GM21717 (cell line): Measurements from ENCODE around the gene MAMDC2.

Experiments used
- ATAC-seq: cut with Tn5 transposase; IDR thresholded peaks from one replicate; pipeline ENCODE4 v1.9.1; 2021; ENCODE audit warnings: mild to moderate bottlenecking, moderate library complexity; ENCODE audit not compliant: unreplicated experiment

Gene MAMDC2, protein sequence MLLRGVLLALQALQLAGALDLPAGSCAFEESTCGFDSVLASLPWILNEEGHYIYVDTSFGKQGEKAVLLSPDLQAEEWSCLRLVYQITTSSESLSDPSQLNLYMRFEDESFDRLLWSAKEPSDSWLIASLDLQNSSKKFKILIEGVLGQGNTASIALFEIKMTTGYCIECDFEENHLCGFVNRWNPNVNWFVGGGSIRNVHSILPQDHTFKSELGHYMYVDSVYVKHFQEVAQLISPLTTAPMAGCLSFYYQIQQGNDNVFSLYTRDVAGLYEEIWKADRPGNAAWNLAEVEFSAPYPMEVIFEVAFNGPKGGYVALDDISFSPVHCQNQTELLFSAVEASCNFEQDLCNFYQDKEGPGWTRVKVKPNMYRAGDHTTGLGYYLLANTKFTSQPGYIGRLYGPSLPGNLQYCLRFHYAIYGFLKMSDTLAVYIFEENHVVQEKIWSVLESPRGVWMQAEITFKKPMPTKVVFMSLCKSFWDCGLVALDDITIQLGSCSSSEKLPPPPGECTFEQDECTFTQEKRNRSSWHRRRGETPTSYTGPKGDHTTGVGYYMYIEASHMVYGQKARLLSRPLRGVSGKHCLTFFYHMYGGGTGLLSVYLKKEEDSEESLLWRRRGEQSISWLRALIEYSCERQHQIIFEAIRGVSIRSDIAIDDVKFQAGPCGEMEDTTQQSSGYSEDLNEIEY

DNA sequence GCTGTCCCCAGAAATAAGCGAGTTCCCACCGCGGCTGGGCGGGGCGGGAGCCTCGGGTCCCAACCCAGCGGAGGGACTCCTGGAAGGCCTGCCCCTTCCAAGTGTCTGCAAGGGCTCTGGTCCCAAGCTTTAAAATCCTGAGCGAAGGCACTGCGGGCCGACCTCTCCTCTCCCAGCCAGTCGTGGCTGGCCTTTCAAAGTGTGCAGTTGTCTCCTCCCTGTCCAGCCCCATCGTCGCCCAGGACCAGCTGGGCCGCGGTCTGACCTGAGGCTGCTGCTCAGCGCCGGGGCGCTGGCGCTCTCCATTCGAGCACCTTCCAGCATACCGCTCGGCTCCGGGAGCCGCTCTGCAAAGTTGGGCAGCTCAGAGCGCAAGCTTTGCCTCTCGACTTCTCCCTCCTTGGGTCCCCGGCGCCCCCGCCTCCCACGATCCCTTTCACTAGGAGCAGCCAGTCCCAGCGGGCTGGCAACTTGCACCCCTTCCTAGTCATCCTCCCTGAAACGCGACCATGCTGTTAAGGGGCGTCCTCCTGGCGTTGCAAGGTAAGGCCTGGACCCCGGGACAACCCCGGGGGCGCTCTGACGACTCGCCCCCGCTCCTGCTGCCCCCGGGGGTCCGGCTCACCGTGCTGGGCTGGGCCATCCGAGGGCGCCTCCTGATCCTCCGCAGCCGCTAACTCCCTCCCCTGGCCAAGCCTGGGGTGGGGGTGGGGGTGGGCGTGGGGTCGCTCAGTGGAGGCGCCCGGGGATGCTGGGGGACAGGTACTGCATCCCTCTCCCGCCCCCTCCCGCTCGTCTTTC, at the start of gene MAMDC2:
MAMDC2 (plus strand) TSS at position 160 of the 801 bp plus-strand sequence; CDS start at position 510, 350 bp downstream.
- no peak for ATAC-seq

DNA sequence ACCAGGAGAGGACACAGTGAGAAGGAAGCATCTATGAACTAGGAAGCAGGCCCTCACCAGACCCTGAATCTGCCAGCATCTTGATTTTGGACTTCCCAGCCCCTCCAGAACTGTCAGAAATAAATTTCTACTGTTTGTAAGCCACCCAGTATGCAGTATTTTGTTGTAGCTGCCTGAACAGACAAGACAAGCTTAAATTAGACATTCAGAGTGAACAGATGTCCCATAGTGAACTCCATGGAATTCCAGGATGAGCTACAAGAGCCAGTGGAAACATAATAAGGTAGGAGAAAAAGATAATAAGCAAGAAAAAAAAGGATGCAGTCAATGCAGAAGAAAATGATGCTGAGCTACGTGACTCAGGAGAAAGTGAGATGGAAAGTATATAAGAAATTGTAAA, 47.8 kb upstream of the MAMDC2 start:
- no peak for ATAC-seq

DNA sequence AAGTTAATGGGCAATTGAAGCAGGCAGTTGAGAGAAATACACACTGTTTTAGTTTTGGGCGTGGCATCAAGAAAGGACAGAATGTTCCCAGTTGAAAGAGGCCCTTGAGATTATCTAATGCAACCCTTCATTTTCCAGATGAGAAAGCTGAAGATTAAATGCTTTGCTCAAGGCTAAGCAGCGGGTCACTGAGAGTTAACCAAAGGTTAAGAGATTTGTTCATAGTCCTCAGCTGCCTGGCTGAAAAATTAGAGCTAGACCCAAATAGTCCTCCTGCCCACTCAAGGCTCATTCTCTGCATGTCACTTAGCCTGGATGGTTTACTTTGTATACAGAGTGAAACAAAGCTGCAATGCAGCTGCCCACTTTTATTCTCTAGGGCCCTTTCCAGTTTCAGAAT, 46.7 kb upstream of the MAMDC2 start:
- no peak for ATAC-seq

DNA sequence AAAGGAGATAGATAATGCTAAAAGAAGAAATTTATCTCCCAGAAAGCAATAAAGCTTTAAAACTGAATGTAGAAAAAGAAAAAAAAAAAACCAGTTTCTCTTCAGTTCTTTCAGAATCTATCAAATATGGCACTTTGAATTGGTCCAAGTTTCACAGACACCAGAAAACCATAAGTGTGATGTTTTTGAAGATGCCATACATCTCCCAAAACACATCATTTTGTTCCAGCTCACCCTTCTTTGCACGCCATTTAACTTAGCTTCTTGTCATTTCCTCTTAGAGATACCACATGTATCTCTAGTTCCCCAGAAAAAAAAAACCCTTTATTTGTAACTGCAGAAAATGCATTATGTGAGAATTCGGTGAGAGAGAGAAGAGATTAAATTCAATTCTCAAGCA, 46.1 kb upstream of the MAMDC2 start:
- ATAC-seq, result no peak

DNA sequence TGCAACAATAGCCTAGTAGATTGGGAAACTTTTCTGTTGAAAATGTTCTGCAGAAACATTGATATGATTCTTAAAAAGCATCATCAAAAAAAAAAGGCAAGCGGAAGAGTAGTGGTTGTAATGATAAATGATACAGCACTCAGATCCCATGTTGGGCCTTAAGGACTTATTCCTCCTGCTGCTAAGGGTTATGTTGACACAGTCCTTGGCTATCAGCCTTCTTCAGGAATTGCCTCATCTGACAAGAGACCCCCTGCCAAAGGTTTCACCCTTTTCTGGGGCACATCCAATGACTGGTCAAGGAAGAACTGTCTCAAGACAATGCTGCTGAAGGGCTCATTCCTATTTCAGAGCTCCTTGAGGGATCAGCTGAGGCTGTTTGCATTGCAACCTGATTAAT, 44.3 kb upstream of the MAMDC2 start:
- no peak for ATAC-seq

DNA sequence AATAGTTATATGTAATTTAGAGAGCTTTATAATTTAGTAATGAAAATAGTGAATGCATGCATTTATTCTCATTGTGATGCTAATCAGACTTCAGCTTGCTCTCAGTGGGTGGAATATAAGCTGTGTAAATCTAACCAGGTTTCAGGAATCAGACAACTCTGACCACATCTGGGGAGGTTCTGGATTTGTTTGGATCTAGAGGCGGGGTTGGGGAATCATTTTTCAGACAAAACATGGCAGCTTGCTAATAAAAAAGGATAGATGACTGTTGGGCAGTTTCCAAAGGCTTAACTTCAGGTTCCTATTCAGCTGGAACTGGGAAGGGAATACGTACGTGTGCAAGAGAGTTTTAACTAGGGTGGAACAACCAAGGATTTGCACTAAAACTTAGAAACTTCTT, 43.2 kb upstream of the MAMDC2 start:
- no peak for ATAC-seq

DNA sequence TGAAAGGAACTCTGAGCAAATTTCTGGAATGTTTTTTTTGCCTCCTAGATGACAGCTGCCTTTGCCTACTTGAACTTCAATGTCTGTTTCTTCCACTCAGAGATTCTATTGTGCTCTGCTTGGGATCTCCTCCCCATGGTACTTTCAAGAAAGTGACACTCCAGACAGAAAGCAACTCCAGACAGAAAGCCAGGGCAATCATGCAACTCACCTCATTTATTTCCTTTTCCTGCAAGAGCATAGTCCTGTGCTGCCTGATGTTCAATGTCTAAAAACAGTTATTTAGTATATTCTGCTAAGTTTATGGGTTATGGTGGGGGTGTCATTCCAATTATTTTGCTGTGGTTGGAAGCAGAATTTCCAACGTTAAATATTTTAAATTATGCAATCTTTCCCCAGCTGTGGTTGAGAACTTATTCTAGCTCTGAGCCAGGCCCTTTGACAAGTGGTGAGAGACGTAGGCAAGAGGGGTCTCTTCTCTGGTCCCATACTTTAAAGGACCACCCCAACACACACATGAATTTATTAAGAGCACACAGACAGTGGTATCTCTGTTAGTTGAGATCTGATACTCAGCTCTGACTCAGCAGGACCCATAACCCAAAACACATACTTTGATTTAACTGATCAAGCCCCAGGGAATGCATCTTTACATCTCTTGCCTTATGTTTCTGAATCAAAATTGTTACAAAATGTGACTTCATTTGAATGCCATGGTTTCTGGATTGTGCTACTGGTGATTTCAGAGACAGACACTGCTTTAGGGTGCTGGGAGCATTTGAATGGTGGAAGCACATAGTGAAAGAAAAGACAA, 39.5 kb upstream of the MAMDC2 start:
- no peak for ATAC-seq

DNA sequence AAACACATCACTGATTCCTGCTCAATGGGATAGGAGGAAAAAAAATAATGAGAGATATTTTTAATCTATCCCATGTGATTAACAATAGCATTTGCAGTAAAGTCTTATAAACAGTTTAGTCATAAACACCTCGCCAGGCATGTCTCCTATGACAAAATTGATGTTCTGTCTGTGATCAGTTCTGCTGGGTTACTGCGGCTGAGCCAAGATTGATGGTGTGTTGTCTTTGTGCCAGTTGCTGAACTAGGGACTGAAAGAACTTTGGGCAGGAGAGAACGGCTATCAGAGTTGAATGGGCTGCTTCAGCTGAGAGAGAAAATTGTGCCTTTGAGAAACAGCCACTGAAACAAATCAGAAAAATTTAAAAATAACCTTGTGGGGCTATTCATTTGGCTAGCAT, 37.3 kb upstream of the MAMDC2 start:
- no peak for ATAC-seq

DNA sequence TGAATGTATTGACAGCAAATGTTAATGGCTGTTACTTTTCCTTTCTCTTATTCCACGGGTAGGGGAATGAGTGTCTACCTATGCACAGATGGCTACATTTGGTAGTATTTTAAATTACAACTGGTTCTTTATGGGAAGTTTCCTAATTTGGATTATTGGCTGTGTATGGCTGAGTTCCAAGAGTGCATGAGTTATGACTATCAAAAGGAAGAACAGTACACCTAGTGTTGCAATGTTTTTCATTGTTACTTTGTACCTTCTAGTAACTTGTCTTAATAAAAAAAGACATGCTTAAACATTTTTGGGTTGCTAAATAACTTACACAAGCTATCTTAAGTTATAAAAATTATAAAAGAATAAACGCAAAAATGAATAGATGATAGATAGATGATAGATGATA, 35.8 kb upstream of the MAMDC2 start:
- ATAC-seq, result no peak

DNA sequence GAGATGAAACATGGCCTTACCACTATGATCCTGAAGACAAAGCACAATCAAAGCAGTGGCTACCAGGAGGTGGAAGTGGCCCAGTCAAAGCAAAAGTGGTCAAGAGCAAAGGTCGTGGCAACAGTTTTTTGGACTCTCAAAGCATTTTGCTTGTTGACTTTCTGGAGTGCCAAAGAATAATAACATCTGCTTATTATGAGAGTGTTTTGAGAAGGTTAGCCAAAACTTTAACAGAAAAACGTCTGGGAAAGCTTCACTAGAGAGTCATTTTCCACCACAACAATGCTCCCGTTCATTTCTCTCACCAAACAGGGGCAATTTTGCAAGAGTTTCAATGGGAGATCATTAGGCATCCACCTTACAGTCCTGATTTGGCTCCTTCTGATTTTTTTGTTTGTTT, 33.6 kb upstream of the MAMDC2 start:
- ATAC-seq, result no peak

DNA sequence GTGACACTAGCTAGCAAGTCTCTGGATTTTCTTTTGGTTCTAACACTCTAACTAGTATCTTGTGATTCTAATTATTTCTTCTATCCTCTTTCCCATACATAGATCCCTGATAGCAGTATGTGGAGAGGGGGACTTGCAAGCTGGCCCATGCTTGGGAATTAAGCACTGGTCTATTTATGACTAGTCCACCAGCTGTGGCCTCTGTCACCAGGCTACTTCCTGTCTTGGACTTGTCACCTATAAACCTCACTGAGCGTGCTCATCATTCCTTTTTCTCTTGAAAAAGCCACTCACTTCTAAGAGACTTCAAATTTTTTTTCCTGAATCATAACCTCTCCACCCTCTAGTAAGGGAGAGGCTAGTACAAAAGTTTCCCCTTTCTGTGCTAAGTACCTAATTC, 32.3 kb upstream of the MAMDC2 start:
- no peak for ATAC-seq

DNA sequence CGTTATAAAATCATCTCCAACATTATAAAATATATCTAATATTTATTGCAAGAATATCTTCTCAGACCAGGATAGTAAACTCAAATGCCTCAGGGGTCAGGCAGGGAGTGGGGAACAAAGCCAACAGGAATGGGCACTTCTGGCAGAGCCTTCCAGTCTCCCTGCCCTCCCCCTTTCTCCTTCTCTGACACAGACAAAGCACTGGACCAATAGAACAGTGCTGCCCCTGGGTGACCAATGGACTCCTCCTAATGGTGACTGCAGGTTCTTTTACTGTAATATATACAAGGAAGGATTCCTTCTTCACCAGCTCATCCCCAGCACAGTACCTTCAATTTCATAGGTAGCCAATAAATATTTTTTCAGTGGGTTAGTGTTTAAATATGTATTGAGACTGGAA, 31.1 kb upstream of the MAMDC2 start:
- ATAC-seq, result no peak

DNA sequence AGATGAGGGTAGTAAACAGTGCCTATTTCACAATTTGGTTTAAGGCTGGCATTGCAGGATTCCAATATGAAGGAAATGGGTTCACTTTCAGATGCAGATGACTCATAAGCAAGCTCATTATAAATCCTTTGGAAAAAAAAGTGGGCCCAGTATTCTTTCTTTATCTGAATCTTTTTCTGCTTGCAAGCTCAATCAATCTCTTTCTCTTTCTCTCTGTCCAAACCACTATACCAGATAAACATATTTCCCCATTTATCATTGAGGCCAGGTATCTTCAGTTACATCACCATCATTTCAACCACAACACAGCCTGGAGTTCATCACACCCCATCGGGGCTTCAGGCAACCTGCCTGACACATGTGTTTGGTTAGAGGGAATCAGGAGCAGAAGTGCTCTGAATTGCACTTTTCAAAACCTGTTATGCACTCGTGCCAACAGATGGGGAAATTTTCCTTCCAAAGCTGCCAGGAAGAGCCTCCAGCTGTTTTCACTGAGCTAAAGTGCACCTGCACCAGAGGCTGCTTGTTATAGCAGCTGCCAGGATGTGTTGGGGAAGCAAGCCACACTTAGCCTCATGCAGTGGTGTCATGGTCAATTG, 30.0 kb upstream of the MAMDC2 start:
- ATAC-seq, result no peak

DNA sequence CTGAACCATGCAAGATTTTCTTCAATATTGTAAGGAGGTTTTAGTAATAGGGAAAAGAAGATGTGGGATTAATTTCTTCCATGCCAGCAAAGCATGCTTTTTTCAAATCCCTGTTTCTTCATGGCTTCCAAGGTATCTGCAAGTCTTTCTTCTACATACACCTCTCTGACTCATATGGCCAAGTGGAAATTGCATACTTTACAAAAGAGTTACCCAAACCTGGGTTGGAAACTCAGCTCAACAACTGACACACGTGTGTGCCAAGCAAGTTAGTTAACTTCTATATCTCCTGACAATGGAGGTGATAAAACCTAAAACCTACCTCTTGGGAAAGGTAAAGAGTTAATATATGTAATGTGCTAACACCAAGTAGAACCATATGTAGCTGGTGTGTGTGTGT, 28.5 kb upstream of the MAMDC2 start:
- ATAC-seq, result no peak

DNA sequence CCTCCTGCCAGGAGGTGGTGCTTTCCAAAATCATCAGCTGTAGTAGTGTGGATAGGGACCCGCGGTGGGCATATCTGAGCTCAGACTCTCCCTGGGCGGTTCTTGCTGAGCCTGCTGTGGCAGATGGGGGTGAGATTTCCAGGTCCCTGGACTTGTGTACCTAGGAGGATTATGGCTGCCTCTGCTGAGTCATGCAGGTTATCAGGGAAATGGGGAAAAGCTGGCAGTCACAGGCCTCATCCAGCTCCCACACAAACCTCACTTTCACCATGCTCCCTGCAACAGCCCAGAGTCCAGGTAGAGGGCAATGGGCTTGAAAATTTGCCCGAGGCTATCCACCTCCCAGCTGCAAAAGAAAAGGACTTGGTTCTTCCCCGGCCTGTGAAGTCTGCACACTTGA, 23.4 kb upstream of the MAMDC2 start:
- ATAC-seq, result no peak

DNA sequence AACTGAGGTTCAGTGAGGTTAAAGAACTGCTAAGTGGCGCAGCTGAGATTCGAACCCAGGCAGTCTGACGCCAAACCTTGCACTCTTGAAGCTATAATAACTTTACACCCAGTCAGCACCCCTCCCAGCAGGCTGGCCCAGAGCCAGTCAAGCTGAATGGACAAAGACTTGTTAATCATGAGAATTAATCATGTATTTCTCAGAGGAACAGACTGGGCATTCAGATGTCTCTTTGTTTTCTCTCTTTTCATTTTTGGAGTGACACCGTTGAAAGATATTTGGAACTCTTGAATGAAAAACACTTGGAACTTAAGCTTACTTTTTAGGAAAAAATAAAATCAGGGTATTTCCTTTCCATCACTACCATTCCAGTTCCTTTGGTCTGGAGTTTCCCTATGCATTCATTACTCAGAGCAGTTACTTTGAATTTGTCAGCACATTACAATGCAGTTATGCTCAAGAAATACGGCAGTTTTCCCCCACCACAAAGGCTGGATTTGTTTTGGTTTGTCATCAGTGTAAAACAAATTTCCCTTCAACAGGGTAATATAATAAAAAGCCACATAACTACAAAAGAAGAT, 22.6 kb upstream of the MAMDC2 start:
- no peak for ATAC-seq

DNA sequence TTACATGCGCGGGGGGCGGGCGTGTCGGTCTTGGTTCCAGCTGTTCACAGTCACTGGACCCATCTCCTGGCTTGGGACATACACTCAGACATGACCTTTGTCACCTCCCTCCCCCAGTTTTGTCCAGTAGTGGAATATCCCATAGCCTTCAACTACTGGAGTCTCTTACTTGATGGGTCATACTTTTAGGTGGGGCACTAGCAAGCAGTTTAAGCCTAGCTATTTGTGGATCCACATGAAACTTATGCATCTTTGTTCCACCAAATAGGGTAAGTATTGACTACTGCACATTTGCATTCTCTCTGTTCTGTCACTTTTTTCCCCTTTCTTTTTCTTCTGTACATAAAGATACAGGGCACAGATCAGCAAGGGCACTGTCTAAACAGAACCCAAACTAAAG, 15.4 kb upstream of the MAMDC2 start:
- ATAC-seq, result no peak

DNA sequence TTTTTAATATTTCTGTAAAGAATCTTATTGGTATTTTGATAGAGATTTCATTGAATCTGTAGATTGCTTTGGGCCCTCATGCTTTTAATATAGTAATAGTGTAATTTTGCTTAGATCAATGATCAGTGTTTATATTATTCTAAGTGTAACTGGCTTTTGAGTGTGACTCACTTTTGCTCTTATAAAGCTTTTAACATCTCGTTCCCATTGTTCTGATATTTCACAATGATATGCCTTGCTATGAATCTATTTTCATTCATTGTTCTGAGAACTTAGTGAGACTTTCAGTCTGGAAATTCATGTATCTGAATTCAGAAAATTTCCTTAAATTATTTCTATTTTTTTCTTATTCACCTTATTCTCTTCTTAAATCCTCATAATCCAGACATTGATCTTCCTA, 13.5 kb upstream of the MAMDC2 start:
- no peak for ATAC-seq

DNA sequence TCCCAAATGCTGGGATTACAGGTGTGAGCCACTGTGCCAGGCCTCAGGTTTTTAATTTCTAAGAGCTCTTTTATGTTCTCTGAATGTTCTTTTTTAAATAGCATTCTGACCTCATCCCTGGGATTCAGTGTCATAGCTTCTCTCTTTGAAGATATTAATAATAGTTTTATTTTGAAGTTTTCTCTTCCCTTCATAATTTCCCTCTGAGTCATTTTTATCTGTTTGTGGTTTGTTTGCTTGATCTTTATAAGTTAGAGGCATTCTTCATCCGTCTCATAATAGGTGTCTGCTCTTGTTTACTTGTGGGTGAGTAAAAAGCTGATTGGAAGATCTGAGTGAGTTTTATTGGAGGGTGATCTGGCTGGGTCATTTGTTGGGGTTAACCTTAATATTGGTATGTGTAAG, 12.5 kb upstream of the MAMDC2 start:
- ATAC-seq, result no peak

DNA sequence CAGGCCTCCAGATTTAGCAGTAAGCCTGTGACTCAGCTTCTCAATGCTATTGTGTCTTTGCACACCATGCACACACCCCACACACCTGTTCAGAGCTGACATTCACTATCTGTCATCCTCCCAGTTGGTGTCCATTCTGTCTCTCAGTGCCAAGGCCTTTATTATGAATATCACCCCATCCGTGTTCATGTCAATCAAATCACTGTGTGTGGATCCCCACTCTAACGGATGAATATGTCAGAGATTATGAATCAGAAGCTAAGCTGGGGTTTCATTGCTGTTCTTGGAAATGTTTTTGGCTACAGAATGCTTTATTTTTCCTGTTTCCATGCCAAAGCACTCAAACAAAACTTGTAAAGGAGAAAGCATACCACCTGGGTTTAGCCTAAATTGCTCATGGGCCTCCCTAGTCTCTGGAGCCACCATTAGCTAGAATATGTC, 9.4 kb upstream of the MAMDC2 start:
- ATAC-seq, result no peak
